ENCODE measurements around the gene CARD10.
"Not testable (repeated sequence)": the region's sequence is repeated elsewhere in the genome, so short reads cannot be mapped to it uniquely, and the experiment has no call there.

Gene CARD10

GRCh38 chr22:37472418-37473006, 46.7 kb downstream of the CARD10 start:
- H3K9ac ChIP-seq (ENCODE audit: low read depth, low read length), result no peak overlapping the region
- H3K27me3 ChIP-seq (ENCODE audit: control insufficient read depth, insufficient read depth, low read length), result no peaks in the 10 kb centered on the region
- H3K36me3 ChIP-seq (ENCODE audit: control insufficient read depth, insufficient read depth, low read length), result peaks cover 2% of the 10 kb centered on the region

DNA sequence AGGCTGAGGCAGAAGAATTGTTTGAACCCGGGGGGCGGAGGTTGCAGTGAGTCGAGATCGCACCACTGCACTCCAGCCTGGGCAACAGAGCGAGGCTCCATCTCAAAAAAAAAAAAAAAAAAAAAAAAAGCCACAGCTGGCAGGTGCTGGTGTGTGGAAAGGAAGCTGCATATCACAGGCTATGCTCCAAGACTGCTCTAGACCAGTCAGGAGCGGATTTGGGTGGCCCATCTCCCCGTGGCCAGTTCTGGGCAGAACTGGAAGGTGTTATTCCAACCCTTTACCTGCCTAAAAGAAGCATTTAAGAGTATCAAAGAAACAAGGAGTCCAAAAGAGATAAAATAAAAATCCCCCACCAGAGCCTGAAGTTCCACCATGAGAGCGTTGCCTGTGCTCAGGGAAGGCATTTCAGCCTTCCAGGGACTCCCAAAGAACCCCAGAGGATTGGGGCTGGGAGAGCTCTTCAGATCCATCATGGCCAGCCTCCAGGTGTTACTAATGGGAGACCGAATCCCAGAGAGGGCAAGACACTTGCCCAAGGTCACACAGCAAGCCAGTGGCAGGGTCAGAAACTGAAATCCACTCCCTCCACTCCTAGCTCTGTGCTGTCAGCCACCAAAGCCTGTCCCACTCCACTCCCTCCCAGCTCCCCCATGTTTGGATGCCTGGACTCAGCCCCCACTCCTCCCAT, 47.3 kb downstream of the CARD10 start:
- Histone ChIP-seq H3K9me3 (ENCODE audit: control insufficient read depth, insufficient read depth, low read length) (no peaks in the 10 kb centered on the region), H3K36me3 (ENCODE audit: control insufficient read depth, insufficient read depth, low read length) (peaks cover 2% of the 10 kb centered on the region), H3K9ac (ENCODE audit: low read depth, low read length) (no peak overlapping the region), H3K4me3 (ENCODE audit: low read depth, low read length) (no peak overlapping the region), H3K27me3 (ENCODE audit: control insufficient read depth, insufficient read depth, low read length) (no peaks in the 10 kb centered on the region), H3K4me1 (ENCODE audit: control insufficient read depth, insufficient read depth, low read length) (no peaks in the 10 kb centered on the region)

More at GRCh38 chr22:37472418-37473006, 46.7 kb downstream of the CARD10 start:
- no peaks in the 10 kb centered on the region for H3K9me3 ChIP-seq (ENCODE audit: control insufficient read depth, insufficient read depth, low read length)
- H3K4me1 ChIP-seq (ENCODE audit: control insufficient read depth, insufficient read depth, low read length), result no peaks in the 10 kb centered on the region
- no peak overlapping the region for H3K4me3 ChIP-seq (ENCODE audit: low read depth, low read length)

- no peaks in the 10 kb centered on the region for H3K4me1 ChIP-seq (ENCODE audit: control insufficient read depth, insufficient read depth, low read length)
- H3K36me3 ChIP-seq (ENCODE audit: control insufficient read depth, insufficient read depth, low read length), result peaks cover 2% of the 10 kb centered on the region
- H3K9me3 ChIP-seq (ENCODE audit: control insufficient read depth, insufficient read depth, low read length), result no peaks in the 10 kb centered on the region
- H3K4me3 ChIP-seq (ENCODE audit: low read depth, low read length), result no peak overlapping the region
- H3K27me3 ChIP-seq (ENCODE audit: control insufficient read depth, insufficient read depth, low read length), result no peaks in the 10 kb centered on the region
- no peak overlapping the region for H3K9ac ChIP-seq (ENCODE audit: low read depth, low read length)
Measured at GRCh38 chr22:37470087-37470445, 49.1 kb downstream of the CARD10 start.

DNA sequence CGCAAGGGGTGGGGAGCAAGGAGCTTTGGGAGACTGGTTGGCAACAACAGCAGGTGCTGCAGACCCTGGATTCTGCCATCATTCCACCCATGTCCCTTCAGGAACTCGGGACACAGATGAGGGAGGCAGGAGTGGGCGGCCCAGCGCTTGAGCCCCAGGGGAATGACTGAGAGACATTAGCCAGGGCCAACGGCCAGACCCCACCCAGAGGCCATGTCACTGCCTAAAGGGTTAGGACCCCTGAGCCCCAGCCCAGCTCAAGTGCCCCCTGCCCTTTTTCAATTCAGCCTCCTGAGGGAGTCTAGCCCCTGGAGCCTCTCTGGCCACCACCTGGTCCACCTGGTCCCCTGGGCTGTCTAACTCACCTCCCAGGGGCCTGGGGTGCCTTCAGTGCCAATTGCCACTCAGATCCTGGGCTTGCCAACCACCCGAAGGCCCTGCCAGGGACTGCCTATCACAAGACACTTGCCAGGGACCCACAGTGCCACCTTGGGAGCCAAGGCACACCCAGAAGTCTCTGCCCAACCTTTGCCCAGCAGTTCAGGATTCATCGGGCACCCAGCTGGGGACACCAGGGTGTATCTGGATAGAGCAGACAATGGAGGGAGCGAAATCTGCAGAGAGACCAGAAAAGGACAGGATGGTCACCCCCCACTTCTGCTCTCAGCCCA, 49.7 kb downstream of the CARD10 start:
- H3K9ac ChIP-seq (ENCODE audit: low read depth, low read length), result no peak overlapping the region
- no peak overlapping the region for H3K4me3 ChIP-seq (ENCODE audit: low read depth, low read length)
- H3K36me3 ChIP-seq (ENCODE audit: control insufficient read depth, insufficient read depth, low read length), result peaks cover 2% of the 10 kb centered on the region
- H3K27me3 ChIP-seq (ENCODE audit: control insufficient read depth, insufficient read depth, low read length), result no peaks in the 10 kb centered on the region
- no peaks in the 10 kb centered on the region for H3K9me3 ChIP-seq (ENCODE audit: control insufficient read depth, insufficient read depth, low read length)
- H3K4me1 ChIP-seq (ENCODE audit: control insufficient read depth, insufficient read depth, low read length), result no peaks in the 10 kb centered on the region

DNA sequence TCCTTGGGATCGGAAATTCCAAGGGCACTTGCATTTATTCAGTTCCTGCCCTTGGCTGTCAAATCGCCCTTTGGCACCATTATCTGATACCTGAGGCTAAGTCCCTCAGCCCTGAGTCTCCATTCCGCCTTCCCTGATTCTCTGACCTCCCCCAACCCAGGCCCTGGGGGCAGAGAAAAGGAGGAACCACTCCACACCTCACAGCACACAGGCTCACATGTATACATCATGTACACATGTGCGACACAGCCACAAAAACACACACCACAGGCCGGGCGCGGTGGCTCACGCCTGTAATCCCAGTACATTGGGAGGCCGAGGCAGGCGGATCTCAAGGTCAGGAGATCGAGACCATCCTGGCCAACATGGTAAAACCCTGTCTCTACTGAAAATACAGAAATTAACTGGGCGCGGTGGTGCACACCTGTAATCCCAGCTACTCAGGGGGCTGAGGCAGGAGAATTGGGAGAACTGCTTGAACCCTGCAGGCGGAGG, 51.0 kb downstream of the CARD10 start:
- H3K4me1 ChIP-seq (ENCODE audit: control insufficient read depth, insufficient read depth, low read length); H3K9me3 ChIP-seq (ENCODE audit: control insufficient read depth, insufficient read depth, low read length); H3K36me3 ChIP-seq (ENCODE audit: control insufficient read depth, insufficient read depth, low read length); H3K9ac ChIP-seq (ENCODE audit: low read depth, low read length); H3K27me3 ChIP-seq (ENCODE audit: control insufficient read depth, insufficient read depth, low read length); H3K4me3 ChIP-seq (ENCODE audit: low read depth, low read length): not testable (repeated sequence)

GRCh38 chr22:37467391-37467955, 51.7 kb downstream of the CARD10 start:
- Histone ChIP-seq H3K9me3 (ENCODE audit: control insufficient read depth, insufficient read depth, low read length) (no peaks in the 10 kb centered on the region), H3K4me1 (ENCODE audit: control insufficient read depth, insufficient read depth, low read length) (no peaks in the 10 kb centered on the region), H3K27me3 (ENCODE audit: control insufficient read depth, insufficient read depth, low read length) (no peaks in the 10 kb centered on the region), H3K36me3 (ENCODE audit: control insufficient read depth, insufficient read depth, low read length) (peaks cover 2% of the 10 kb centered on the region), H3K9ac (ENCODE audit: low read depth, low read length) (no peak overlapping the region), H3K4me3 (ENCODE audit: low read depth, low read length) (no peak overlapping the region)

DNA sequence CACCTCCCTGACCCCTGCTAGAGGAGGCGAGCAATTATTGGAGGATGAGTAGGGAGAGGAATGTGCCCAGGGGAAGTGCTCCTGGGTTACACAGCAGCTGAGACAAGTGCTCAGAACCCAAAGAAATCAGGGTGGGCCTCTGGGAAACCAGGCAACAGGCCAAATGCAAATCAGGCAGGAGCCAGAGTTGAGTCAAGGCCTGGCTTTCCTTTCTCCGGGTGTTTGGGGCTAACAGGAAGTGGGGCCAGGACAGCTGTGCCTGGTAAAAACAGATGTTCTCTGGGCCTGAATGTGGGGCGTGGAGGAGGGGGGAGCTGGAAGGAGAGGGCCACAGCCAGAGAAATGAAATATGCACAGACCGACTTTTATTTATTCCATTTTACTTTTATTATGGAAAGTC, 55.0 kb downstream of the CARD10 start:
- no peaks in the 10 kb centered on the region for H3K4me1 ChIP-seq (ENCODE audit: control insufficient read depth, insufficient read depth, low read length)
- no peaks in the 10 kb centered on the region for H3K36me3 ChIP-seq (ENCODE audit: control insufficient read depth, insufficient read depth, low read length)
- H3K27me3 ChIP-seq (ENCODE audit: control insufficient read depth, insufficient read depth, low read length), result no peaks in the 10 kb centered on the region

GRCh38 chr22:37462983-37463382, 56.2 kb downstream of the CARD10 start:
- Histone ChIP-seq H3K4me3 (ENCODE audit: low read depth, low read length) (no peak overlapping the region), H3K27me3 (ENCODE audit: control insufficient read depth, insufficient read depth, low read length) (no peaks in the 10 kb centered on the region), H3K4me1 (ENCODE audit: control insufficient read depth, insufficient read depth, low read length) (no peaks in the 10 kb centered on the region), H3K9me3 (ENCODE audit: control insufficient read depth, insufficient read depth, low read length) (no peaks in the 10 kb centered on the region), H3K36me3 (ENCODE audit: control insufficient read depth, insufficient read depth, low read length) (no peaks in the 10 kb centered on the region), H3K9ac (ENCODE audit: low read depth, low read length) (no peak overlapping the region)

More for the DNA sequence above, 55.0 kb downstream of the CARD10 start:
- no peaks in the 10 kb centered on the region for H3K9me3 ChIP-seq (ENCODE audit: control insufficient read depth, insufficient read depth, low read length)
- H3K4me3 ChIP-seq (ENCODE audit: low read depth, low read length), result no peak overlapping the region
- no peak overlapping the region for H3K9ac ChIP-seq (ENCODE audit: low read depth, low read length)

DNA sequence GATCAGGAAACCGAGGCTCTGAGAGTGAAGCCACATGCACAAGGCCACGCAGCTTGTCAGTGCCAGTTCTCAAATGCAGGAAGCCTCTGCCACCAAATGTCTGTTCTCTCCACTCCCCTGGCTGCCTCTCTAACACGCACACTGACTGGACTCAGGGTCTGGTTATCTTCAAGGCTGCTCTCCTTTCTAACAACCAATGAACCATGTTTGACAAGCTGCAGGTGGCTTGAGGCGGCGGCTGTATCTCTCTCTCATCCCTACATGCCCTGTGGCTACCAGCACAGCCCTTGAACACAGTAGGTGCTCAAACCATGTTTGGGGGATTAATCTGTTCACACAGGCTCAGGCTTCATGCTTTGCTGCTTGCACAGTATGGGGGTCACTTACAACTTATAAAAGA, 56.8 kb downstream of the CARD10 start:
- Histone ChIP-seq H3K9me3 (ENCODE audit: control insufficient read depth, insufficient read depth, low read length) (no peaks in the 10 kb centered on the region), H3K9ac (ENCODE audit: low read depth, low read length) (no peak overlapping the region), H3K4me3 (ENCODE audit: low read depth, low read length) (no peak overlapping the region), H3K36me3 (ENCODE audit: control insufficient read depth, insufficient read depth, low read length) (no peaks in the 10 kb centered on the region), H3K27me3 (ENCODE audit: control insufficient read depth, insufficient read depth, low read length) (no peaks in the 10 kb centered on the region), H3K4me1 (ENCODE audit: control insufficient read depth, insufficient read depth, low read length) (no peaks in the 10 kb centered on the region)

DNA sequence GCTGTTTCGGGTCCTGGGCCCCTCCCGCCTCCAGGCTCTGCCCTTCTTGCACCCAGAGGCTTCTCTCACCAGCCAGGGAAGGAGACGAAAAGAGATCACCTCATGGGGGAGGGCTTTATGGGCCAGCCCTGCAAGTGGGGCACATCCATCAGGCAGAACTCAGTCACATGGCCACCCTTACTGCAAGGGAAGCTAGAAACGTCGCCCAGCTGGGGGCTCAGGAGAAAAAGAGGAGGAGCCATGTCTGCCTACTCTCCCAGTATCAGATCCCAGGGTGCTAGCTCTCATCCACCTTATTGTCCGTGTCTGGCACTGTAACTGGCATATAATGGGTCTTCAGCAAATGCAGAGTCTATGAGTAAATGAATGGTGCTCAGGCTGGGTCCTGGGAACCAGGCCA, 57.3 kb downstream of the CARD10 start:
- no peaks in the 10 kb centered on the region for H3K9me3 ChIP-seq (ENCODE audit: control insufficient read depth, insufficient read depth, low read length)
- no peaks in the 10 kb centered on the region for H3K36me3 ChIP-seq (ENCODE audit: control insufficient read depth, insufficient read depth, low read length)
- H3K27me3 ChIP-seq (ENCODE audit: control insufficient read depth, insufficient read depth, low read length), result no peaks in the 10 kb centered on the region
- H3K4me3 ChIP-seq (ENCODE audit: low read depth, low read length), result no peak overlapping the region
- H3K9ac ChIP-seq (ENCODE audit: low read depth, low read length), result no peak overlapping the region
- H3K4me1 ChIP-seq (ENCODE audit: control insufficient read depth, insufficient read depth, low read length), result no peaks in the 10 kb centered on the region

DNA sequence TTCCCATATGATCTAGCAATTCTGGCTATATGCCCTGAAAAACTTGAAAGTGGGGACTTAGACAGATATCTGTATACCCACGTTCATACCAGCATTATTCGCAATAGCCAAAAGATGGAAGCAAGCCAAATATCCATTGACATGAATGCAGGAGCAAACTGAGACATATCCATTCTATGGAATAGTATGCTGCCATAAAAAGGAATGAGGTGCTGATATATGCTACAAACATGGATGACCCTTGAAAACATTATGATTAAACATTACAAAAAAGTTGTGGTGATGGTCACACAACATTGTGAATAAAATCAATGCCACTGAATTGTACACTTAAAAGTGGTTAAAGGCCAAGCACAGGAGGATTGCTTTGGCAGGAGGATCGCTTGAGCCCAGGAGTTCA, 58.5 kb downstream of the CARD10 start:
- Histone ChIP-seq H3K9me3 (ENCODE audit: control insufficient read depth, insufficient read depth, low read length) (no peaks in the 10 kb centered on the region), H3K4me1 (ENCODE audit: control insufficient read depth, insufficient read depth, low read length) (no peaks in the 10 kb centered on the region), H3K4me3 (ENCODE audit: low read depth, low read length) (no peak overlapping the region), H3K9ac (ENCODE audit: low read depth, low read length) (no peak overlapping the region), H3K27me3 (ENCODE audit: control insufficient read depth, insufficient read depth, low read length) (no peaks in the 10 kb centered on the region), H3K36me3 (ENCODE audit: control insufficient read depth, insufficient read depth, low read length) (no peaks in the 10 kb centered on the region)

DNA sequence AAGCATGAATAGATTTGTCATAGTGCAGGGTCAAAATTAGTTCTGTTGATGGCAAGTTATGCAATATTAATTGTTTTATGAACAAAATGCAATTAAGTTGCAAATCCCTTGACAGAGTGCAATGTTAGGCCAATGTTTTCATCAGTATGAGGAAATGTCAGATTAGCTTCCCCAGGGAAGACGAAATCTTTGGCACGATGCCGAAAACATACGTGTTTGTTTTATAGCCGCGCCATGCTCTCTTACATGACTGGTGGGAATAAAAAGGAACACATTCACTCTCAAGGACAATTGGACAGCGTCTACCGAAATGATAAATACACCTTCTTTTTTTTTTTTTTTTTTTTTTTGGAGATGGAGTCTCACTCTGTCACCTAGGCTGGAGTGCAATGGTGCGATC, 60.0 kb downstream of the CARD10 start:
- Histone ChIP-seq H3K9ac (ENCODE audit: low read depth, low read length) (no peak overlapping the region), H3K36me3 (ENCODE audit: control insufficient read depth, insufficient read depth, low read length) (no peaks in the 10 kb centered on the region), H3K4me3 (ENCODE audit: low read depth, low read length) (no peak overlapping the region), H3K9me3 (ENCODE audit: control insufficient read depth, insufficient read depth, low read length) (no peaks in the 10 kb centered on the region), H3K4me1 (ENCODE audit: control insufficient read depth, insufficient read depth, low read length) (no peaks in the 10 kb centered on the region), H3K27me3 (ENCODE audit: control insufficient read depth, insufficient read depth, low read length) (no peaks in the 10 kb centered on the region)
